NCI-H748 treated with DMSO at 0.1 percent for 48 hours (cell line): ENCODE data around the gene C5orf46.

Source experiments
- DNase-seq: peaks from one replicate; lab custom pipeline; 2025; lab: John Stamatoyannopoulos, UW

C5orf46 gene

GRCh38 chr5:147858565-147858964 is 47.8 kb downstream of the C5orf46 start:
- no peak for DNase-seq

DNA sequence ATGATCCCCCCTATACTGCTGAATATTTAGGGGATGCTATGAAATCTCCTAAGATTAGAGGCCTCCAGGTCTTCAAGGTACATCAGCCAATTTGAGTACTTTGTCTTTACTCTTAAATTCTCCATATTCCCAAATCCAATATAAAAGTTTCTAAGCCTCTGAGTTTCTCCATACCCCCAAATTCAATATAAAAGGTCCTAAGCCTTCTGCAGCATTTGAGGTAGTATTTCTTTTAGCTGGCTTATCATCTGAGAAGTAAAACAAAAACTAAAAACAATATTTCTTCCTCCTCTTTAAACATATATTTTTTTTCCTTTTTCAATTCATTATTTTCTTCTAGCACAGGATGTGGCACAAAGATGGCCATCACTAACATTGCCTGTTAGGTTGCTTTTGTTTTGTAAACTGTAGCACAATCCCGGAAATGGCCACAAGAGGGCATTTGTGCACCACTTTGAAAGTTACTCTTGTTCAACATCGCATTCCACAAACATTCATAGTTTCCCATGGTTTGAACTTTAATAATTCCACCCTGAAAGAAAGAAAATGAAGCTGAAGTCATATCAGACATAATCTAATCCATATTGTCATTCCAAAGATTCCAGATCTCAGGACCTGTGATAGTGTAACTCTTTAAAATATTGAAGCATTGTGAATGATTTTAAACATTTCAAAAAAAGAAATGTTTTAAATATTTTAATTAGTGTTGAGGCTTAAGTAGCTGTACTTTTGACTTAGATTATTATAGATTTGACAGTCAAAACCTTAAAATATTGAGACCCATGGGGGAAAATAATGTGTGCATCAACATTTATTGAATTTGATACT is 48.8 kb downstream of the C5orf46 start:
- peak; percentile 20 for DNase-seq

DNA sequence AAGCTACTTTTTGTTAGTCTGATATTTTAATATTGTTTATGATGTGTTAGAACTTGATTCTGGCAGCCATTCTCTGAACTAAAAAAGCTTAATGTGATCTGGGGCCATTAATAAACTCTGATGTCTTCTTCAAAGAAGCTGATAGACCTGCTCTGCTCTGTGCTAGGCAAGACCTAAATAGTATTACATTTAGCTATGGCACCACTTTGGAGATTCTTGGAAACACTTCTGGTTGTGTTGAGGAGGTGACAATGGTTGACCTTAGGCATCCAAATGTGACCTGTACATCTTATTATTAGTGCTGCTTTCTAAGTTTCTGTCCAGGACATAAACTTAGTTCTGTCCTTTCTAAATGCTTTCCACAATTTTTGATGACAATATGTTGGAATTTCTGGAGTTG is 49.5 kb downstream of the C5orf46 start:
- no peak for DNase-seq

GRCh38 chr5:147855774-147856069 is 50.6 kb downstream of the C5orf46 start:
- no peak for DNase-seq

DNA sequence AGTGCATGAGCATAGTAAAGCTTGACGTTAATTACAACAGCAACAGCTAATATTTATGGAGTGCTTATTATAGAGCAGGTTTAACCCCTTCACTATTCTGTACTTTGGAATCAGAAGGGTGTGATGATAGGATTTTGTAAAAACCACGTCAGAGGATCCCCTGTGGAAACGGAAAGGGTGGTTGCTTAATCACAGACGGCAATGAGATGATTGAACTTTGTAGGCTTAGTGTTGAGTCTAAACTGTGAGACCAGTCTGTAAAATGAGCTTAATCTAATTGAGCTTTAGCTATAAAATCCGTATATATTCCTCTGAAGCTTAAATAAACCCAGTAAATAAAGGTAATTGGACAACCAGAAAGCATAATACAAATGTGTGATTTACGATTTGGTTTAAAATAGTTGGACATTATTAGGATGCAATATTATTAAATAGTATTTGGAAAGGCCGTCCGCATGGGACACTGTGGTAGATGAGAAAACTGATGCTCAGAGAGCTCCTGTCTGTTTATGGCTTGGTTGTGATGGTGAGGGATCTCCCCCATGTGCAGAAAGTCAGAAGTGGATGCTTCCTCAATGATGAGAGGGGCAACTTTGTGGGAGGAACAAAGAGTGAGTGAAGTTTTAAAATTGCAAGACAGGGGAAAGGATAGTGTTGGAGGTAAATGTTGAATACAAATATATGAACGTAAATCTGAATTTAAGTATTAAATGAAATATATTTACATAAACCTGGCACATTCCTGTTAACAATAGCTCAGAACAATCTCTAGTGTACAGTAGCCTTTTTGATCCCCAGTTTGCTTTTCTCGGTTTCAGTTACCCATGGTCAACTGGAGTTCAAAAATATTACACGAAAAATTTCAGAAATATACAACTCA is 51.2 kb downstream of the C5orf46 start:
- DNase-seq, result no peak

DNA sequence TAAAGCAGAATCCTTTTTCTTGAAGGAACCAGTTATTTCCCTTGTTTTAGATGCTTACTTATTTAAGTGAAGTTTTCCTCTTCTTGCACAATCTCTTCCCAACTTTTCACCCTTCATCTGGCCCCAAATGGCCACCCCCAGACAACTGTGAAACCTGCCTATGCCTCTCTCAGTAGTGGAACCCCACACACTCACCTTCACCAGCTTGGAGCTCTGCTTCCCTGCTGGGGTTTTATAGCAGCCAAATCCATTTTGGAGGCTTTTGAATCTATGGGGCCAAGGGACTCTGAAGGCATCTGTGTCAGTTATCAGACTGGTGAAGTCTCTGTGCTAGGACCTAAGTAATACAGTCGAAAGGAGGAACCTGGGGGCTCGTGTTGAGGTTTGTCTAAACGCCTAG is 52.0 kb downstream of the C5orf46 start:
- no peak for DNase-seq

DNA sequence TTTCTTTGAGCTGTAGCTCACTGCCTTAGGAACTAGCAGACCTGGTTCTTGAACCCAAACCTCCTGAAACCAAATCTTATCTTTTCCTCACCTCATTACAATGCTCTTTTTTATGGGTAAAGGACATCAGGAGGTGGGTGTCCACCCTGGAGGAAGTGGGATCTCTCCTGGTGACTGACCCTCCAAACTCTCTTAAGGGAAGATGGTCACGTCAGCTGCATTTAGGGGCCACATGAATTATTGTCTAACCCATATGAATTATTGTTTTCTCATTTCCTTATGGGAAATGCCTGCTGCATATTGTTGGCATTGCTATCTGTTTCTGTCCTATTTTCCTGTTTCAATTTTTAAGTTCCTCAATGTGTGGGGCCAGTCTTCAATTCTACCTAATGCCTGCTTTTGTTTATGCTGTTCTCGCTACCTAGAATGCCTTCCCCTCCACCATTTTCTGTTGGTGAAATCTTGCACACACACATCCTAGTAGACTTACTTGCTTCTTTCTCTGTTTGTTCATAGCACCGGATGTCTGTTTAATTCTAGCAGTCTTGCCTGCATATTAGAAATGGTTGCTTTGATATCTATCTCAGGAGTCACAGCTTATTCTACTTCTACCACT is 52.9 kb downstream of the C5orf46 start:
- DNase-seq, result no peak

DNA sequence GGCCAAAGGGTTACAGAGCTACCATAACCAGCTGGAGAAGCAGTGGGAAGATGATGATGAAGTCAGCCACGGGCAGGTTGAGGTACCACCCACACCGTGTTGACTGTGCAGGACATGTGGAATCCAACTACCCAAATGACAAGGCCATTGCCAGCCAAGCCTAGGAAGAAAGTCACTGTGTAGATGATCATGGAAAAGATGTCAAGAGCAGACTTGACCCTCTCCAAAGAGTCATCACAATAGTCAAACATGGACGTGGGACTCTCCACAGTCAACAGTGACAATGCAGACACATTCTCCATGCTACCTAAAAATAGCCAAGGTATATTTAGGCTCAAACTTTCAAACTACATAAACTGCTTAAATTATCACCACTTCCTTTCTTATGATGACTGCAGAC is 54.0 kb downstream of the C5orf46 start:
- no peak for DNase-seq

- DNase-seq, result no peak
Observed at GRCh38 chr5:147851578-147851977, 54.8 kb downstream of the C5orf46 start.

DNA sequence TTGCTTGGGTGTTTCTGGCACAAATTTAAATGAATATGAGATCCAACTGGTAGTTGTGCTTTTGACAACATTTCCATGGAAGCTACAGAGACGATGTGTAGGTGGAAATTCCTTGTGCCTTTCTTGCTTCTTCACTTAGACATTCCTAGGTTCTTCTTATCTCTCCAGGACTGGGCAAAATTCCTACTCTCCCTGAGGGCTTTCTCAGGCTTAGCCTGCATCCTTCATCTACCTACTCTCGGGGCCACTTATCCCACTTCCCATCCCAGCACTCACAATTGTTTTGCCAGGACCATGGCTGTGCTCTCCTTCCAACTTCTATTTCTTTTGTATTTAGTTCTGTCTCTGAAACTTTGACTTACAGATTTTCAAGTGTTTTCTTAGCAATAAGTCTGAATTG is 57.1 kb downstream of the C5orf46 start:
- DNase-seq, result no peak

GRCh38 chr5:147845618-147846017 is 60.7 kb downstream of the C5orf46 start:
- DNase-seq, result no peak

DNA sequence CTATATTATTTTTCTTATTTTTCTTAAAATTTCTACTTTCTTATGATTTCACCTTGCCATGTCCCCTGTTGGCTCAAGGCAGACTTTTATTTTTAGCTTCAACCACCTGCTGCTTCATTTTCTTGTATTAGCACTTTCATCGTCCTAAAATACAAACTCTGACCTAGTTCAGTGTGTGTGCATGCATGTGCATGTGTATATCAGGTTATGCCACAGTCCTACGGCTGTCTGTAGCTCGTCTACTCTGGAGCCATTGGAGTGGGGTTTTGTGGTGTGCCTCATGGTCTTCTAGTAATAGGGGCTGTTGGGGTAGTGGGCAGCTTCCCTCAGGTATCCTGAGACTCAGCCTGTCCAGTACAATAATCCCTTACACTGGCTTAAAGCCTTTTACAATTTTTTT is 61.5 kb downstream of the C5orf46 start:
- no peak for DNase-seq

DNA sequence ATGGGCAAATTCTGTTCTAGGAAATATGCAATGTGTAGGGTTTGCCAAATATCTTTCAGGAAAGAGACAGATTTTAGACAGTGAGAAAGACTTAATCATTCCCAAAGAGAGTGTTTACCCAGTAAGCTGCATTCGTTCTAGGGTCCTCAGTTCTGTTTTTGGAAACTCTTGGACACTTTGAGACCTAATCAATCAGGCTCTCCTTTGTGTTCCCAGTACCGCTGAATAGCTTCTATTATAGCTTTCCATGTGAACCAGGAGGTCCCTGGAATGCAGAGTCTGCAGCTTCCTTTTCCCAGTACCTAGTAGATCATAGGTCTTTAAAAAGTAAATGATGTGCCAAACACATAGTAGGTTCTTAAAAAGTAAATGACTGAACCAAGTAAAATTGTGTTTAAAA is 63.5 kb downstream of the C5orf46 start:
- no peak for DNase-seq
